Stimulated activated CD8-positive, alpha-beta memory T cell treated with anti-CD3 and anti-CD28 coated beads, Interleukin-4, amount 100 ng/mL, for 4 hours (primary cell): Measurements from ENCODE around the gene VPS50.
"Not testable (repeated sequence)": the region's sequence is repeated elsewhere in the genome, so short reads cannot be mapped to it uniquely, and the experiment has no call there.

Experiments used
- DNase-seq, 2 donors: peaks; one replicate each; pipeline ENCODE4 v3.0.0-alpha.2; 2020; ENCODE audit warnings: low read depth in 2 of 2, low spot score in 1 of 2

The VPS50 gene

GRCh38 chr7:93331706-93332105 is 99.5 kb downstream of the VPS50 start:
- DNase-seq: no peak

- no peak for DNase-seq
These were observed 100.0 kb downstream of the VPS50 start for GRCh38 chr7:93332172-93332571.

- no peak for DNase-seq
These were observed 104.9 kb downstream of the VPS50 start for GRCh38 chr7:93337052-93337451.

GRCh38 chr7:93342178-93342577 is 110.0 kb downstream of the VPS50 start:
- DNase-seq: not testable (repeated sequence)

GRCh38 chr7:93350338-93350737 is 118.2 kb downstream of the VPS50 start:
- no peak for DNase-seq

GRCh38 chr7:93352881-93353280 is 120.7 kb downstream of the VPS50 start:
- DNase-seq: no peak

GRCh38 chr7:93354815-93355214 is 122.6 kb downstream of the VPS50 start:
- DNase-seq: no peak

- no peak for DNase-seq
These were observed 127.5 kb downstream of the VPS50 start for GRCh38 chr7:93359520-93360198.

- no peak for DNase-seq
These were observed 129.7 kb downstream of the VPS50 start for GRCh38 chr7:93361853-93362252.

- no peak for DNase-seq
These were observed 132.6 kb downstream of the VPS50 start for GRCh38 chr7:93364806-93365205.

GRCh38 chr7:93365341-93365740 is 133.2 kb downstream of the VPS50 start:
- no peak for DNase-seq

GRCh38 chr7:93366816-93367215 is 134.7 kb downstream of the VPS50 start:
- no peak for DNase-seq

- no peak for DNase-seq
These were observed 135.1 kb downstream of the VPS50 start for GRCh38 chr7:93367254-93367653.

- not testable (repeated sequence) for DNase-seq
These were observed 138.8 kb downstream of the VPS50 start for GRCh38 chr7:93370937-93371336.

GRCh38 chr7:93373537-93373936 is 141.4 kb downstream of the VPS50 start:
- DNase-seq: no peak

- DNase-seq: no peak
These were observed 142.3 kb downstream of the VPS50 start for GRCh38 chr7:93374345-93374940.

- DNase-seq: no peak
These were observed 143.4 kb downstream of the VPS50 start for GRCh38 chr7:93375603-93376002.

GRCh38 chr7:93378131-93378760 is 146.1 kb downstream of the VPS50 start:
- no peak for DNase-seq

- DNase-seq: no peak
These were observed 150.2 kb downstream of the VPS50 start for GRCh38 chr7:93382362-93382761.

GRCh38 chr7:93390660-93391059 is 158.5 kb downstream of the VPS50 start:
- no peak for DNase-seq

GRCh38 chr7:93392984-93393383 is 160.8 kb downstream of the VPS50 start:
- no peak for DNase-seq

GRCh38 chr7:93399642-93400041 is 167.5 kb downstream of the VPS50 start:
- no peak for DNase-seq

- DNase-seq: no peak
These were observed 170.8 kb downstream of the VPS50 start for GRCh38 chr7:93402944-93403343.
